Measurements from ENCODE around the gene TENM3.

TENM3 gene

DNA sequence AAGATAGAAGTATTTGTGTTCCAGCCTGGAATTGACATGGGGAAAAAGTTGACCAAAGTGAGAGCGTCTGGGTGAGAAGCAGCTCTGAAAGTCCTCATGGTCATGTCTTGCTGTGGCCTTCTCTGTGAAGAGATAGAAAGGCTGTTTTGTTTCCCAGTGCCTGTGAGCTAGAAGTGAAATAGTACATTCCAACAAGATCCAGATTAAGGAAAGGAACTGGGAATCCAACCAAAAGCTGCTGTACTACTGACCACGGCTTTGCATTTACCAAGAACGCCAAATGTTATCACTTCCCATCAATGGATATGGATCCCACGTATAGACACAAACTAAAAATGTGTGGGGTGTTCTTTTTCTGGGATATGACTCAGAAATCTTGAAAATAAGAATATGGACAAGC is 51.2 kb downstream of the TENM3 start:
- TF ChIP-seq, protein P1, sequence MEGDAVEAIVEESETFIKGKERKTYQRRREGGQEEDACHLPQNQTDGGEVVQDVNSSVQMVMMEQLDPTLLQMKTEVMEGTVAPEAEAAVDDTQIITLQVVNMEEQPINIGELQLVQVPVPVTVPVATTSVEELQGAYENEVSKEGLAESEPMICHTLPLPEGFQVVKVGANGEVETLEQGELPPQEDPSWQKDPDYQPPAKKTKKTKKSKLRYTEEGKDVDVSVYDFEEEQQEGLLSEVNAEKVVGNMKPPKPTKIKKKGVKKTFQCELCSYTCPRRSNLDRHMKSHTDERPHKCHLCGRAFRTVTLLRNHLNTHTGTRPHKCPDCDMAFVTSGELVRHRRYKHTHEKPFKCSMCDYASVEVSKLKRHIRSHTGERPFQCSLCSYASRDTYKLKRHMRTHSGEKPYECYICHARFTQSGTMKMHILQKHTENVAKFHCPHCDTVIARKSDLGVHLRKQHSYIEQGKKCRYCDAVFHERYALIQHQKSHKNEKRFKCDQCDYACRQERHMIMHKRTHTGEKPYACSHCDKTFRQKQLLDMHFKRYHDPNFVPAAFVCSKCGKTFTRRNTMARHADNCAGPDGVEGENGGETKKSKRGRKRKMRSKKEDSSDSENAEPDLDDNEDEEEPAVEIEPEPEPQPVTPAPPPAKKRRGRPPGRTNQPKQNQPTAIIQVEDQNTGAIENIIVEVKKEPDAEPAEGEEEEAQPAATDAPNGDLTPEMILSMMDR (IDR thresholded peaks at IDR 0.05; ENCODE audit: low read depth, low read length, missing control alignments), result no peak
- no peak for DNase-seq (ENCODE audit: extremely low read depth, low read depth)
- H3K4me3 ChIP-seq (replicated peaks; ENCODE audit: low read depth, low read length), result no peak overlapping the region

DNA sequence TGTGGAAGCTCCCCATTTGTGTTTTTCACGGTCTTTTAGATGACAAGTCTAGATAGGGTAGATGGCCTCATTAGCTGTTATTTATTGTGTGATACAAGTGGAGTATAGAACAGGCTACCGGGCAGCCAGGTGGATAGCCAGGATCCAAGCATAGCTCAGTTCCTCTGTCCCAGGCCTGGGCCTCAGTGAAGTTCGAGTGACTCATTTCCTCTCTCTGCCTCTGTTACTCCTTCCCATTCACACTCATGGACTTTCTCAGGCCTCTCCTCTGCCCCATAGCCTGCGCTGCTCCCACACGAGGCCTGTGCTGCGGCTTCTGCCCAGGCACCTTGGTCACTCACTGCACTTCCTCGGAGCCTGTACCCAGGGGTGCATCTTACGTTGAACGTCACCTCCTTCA is 54.5 kb downstream of the TENM3 start:
- TF ChIP-seq, protein P1 (IDR thresholded peaks at IDR 0.05; ENCODE audit: low read depth, low read length, missing control alignments), result no peak
- no peak overlapping the region for H3K4me3 ChIP-seq (replicated peaks; ENCODE audit: low read depth, low read length)
- no peak for DNase-seq (ENCODE audit: extremely low read depth, low read depth)

DNA sequence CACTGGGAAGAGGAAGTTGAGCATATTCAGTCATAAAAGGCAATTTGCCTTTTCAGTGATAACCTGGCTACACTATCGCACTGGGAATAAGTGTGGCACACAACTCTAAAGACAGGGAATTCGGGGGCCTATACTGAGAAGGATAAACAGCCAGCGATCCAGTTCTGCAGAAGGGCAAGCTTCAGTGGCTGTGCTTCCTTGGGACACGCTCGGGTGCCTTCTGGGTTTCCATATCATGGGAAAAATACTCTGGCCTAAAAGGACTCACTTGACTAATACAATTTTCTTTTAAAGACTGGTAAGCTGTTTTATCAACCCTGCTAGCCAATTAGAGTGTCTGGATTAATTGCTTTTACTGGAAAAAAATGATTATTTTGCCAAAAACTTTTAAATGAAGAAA is 58.5 kb downstream of the TENM3 start:
- DNase-seq (ENCODE audit: extremely low read depth, low read depth), result no peak
- TF ChIP-seq, protein P1 (IDR thresholded peaks at IDR 0.05; ENCODE audit: low read depth, low read length, missing control alignments), result no peak
- no peak overlapping the region for H3K4me3 ChIP-seq (replicated peaks; ENCODE audit: low read depth, low read length)

- no peak for DNase-seq (ENCODE audit: extremely low read depth, low read depth)
- TF ChIP-seq, protein P1 (IDR thresholded peaks at IDR 0.05; ENCODE audit: low read depth, low read length, missing control alignments), result no peak
- no peak overlapping the region for H3K4me3 ChIP-seq (replicated peaks; ENCODE audit: low read depth, low read length)
Observed at GRCh38 chr4:182303847-182304246, 60.6 kb downstream of the TENM3 start.

GRCh38 chr4:182306792-182307507 is 63.7 kb downstream of the TENM3 start:
- no peak for DNase-seq (ENCODE audit: extremely low read depth, low read depth)
- TF ChIP-seq, protein P1 (IDR thresholded peaks at IDR 0.05; ENCODE audit: low read depth, low read length, missing control alignments), result peak; percentile 10
- no peak overlapping the region for H3K4me3 ChIP-seq (replicated peaks; ENCODE audit: low read depth, low read length)

DNA sequence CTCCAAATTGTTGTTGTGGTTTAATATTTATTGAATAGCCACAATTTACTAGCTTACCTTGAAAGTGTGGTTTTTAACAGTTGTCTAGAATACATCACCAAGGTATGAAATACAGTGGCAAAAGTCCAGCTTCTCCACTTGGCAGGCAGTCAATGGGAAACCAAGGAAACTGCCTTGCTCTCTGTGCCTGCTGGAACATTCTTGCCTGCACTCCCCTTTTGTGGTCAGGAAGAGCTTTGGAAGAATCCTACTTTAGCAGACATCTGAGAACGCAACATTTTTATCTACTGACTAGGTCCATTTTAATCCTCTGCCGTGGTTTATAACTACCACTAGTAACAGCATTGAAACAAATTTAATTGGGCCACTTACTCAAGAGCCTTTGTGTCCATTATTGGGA is 64.5 kb downstream of the TENM3 start:
- H3K4me3 ChIP-seq (replicated peaks; ENCODE audit: low read depth, low read length), result no peak overlapping the region
- TF ChIP-seq, protein P1 (IDR thresholded peaks at IDR 0.05; ENCODE audit: low read depth, low read length, missing control alignments), result no peak
- DNase-seq (ENCODE audit: extremely low read depth, low read depth), result peak; percentile 65

DNA sequence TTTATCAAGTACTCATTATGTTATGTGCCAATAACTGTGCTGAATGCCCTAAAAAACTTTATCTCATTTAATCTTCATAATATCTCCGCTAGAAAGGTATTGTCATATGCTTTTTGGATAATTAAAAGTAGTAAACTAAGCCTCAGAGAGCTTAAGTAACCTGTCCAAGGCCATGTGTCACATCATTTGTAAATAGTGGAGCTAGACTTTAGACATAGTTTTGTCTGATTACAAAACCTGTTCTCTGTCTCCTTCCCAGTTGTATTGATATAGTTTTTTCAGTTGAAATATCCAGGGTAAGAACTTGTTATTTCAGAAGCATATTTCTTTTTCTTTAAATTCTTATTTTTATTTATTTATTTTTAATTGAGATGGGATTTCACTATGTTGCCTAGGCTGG is 66.7 kb downstream of the TENM3 start:
- TF ChIP-seq, protein P1 (IDR thresholded peaks at IDR 0.05; ENCODE audit: low read depth, low read length, missing control alignments), result no peak
- no peak for DNase-seq (ENCODE audit: extremely low read depth, low read depth)

More for the DNA sequence above, 66.7 kb downstream of the TENM3 start:
- no peak overlapping the region for H3K4me3 ChIP-seq (replicated peaks; ENCODE audit: low read depth, low read length)

Data from HFF-Myc (cell line).